ENCODE data around the gene CHCHD6. TPM values are rescaled to one million over a fixed set of nuclear protein-coding genes. Genes with fewer than 3 reads are reported as not detected.

CHCHD6 gene
- total and polyA plus RNA-seq, 2 donors (not counting 3 experiments of a cell fraction or from before 2014, with no cell fraction given), result 8.4 to 10.1 TPM

DNA sequence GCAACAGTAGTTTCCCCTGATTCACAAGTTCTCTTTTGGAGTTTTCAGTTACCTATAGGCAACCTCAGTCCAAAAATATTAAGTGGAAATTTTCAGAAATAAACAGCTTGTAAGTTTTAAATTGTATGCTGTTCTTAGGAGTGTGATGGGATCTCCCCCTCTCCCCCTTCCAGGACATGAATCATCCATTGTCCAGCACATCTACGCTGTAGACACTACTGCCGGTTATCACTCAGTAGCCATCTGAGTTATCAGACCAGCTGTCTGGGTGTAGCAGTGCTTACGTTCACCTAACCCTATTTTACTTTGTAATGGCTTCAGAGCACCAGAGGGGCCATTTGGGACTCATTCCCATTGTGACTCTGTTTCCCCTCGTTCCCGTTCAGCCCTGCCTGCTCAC is 182.2 kb downstream of the CHCHD6 start:
- BruUV-seq (replicated peaks), result no TSS peak
- Histone ChIP-seq H3K27ac (ENCODE audit: insufficient read depth, low read depth, low read length) (no peak overlapping the region), H3K36me3 (ENCODE audit: control insufficient read depth in 2 of 2, extremely low read depth in 1 of 2, insufficient read depth in 2 of 2, low read length in 2 of 2) (no peaks in the 10 kb centered on the region), H3K4me3 (replicated peaks in 1 of 3; ENCODE audit: insufficient read depth in 1 of 3, low read depth in 1 of 3, low read length in 3 of 3) (no peak overlapping the region), H3K4me1 (ENCODE audit: control insufficient read depth, extremely low read depth, insufficient read depth, low read length) (peaks cover 11% of the 10 kb centered on the region), H4K20me1 (replicated peaks; ENCODE audit: control insufficient read depth, extremely low read depth, insufficient read depth, low read length) (no peaks in the 10 kb centered on the region), H3K9me3 (replicated peaks; ENCODE audit: control insufficient read depth, insufficient read depth, low read length) (no peaks in the 10 kb centered on the region), H3K4me2 (ENCODE audit: insufficient read depth, low read length) (no peak overlapping the region), H3K79me2 (ENCODE audit: control insufficient read depth, insufficient read depth, low read length) (no peaks in the 10 kb centered on the region), H3K9ac (replicated peaks; ENCODE audit: extremely low read depth, insufficient read depth, low read length) (no peak overlapping the region), H2AFZ (ENCODE audit: low read depth, low read length) (no peak overlapping the region), H3K27me3 (ENCODE audit: control insufficient read depth in 2 of 2, insufficient read depth in 2 of 2, low read length in 2 of 2) (no peaks in the 10 kb centered on the region), H3K9me1 (replicated peaks; ENCODE audit: control insufficient read depth, extremely low read depth, insufficient read depth, low read length) (no peaks in the 10 kb centered on the region)
- DNase-seq (ENCODE audit: low read depth, low spot score) (peak; percentile 69), FAIRE-seq (peak; percentile 79)
- ChIA-PET CTCF (interaction anchor here (1.1 to 2.2 kb wide), 6 partner anchors 9 to 74 kb away, joined by 3 to 5 read pairs (median 3); no protein-coding TSS in a partner anchor), POLR2A (no interaction called here)
- dilution Hi-C loops (cut with MboI; ENCODE audit: extremely low pct_ligation_motif_present, low sequenced_read_pairs) (no loop called here), intact Hi-C loops (cut with micrococcal nuclease) (loop anchor here (2.0 kb wide), 1 partner anchor 25 kb away; no protein-coding TSS in a partner anchor)
- TF ChIP-seq JUN (IDR thresholded peaks at IDR 0.05; ENCODE audit: borderline replicate concordance, insufficient read depth, insufficient read length, low read depth) (peak; percentile 20), GATA2 (IDR thresholded peaks at IDR 0.05; ENCODE audit: insufficient read depth, insufficient read length, low read depth, low read length) (peak; percentile 68), FOS (IDR thresholded peaks at IDR 0.05; ENCODE audit: borderline replicate concordance, insufficient read depth, low read length) (peak; percentile 71), MYC (IDR thresholded peaks at IDR 0.05; ENCODE audit: low read depth, low read length) (no peak), POLR2A (IDR thresholded peaks at IDR 0.05; ENCODE audit: low read depth, low read length) (no peak), POLR2AphosphoS5 (IDR thresholded peaks at IDR 0.05; ENCODE audit: insufficient read depth, low read depth, low read length) (peak; percentile 24), EZH2 (IDR thresholded peaks at IDR 0.05; ENCODE audit: borderline replicate concordance, low read depth, low read length, severe bottlenecking) (no peak)
- TF ChIP-seq, protein P1, sequence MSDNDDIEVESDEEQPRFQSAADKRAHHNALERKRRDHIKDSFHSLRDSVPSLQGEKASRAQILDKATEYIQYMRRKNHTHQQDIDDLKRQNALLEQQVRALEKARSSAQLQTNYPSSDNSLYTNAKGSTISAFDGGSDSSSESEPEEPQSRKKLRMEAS (IDR thresholded peaks at IDR 0.05; ENCODE audit: insufficient read depth, insufficient read length), result no peak
- TF ChIP-seq, protein P2, sequence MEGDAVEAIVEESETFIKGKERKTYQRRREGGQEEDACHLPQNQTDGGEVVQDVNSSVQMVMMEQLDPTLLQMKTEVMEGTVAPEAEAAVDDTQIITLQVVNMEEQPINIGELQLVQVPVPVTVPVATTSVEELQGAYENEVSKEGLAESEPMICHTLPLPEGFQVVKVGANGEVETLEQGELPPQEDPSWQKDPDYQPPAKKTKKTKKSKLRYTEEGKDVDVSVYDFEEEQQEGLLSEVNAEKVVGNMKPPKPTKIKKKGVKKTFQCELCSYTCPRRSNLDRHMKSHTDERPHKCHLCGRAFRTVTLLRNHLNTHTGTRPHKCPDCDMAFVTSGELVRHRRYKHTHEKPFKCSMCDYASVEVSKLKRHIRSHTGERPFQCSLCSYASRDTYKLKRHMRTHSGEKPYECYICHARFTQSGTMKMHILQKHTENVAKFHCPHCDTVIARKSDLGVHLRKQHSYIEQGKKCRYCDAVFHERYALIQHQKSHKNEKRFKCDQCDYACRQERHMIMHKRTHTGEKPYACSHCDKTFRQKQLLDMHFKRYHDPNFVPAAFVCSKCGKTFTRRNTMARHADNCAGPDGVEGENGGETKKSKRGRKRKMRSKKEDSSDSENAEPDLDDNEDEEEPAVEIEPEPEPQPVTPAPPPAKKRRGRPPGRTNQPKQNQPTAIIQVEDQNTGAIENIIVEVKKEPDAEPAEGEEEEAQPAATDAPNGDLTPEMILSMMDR (IDR thresholded peaks at IDR 0.05; ENCODE audit: extremely low read depth in 1 of 2, insufficient read depth in 1 of 2, low read depth in 1 of 2, low read length in 2 of 2), result no peak

Measured in endothelial cell of umbilical vein (primary cell).